Breast epithelium (tissue), 4 donors: ENCODE data around the gene FNDC11. TPM values are rescaled to one million over a fixed set of nuclear protein-coding genes. Genes with fewer than 3 reads are reported as not detected.

Experiments
- DNase-seq, 2 donors: peaks; one replicate each; pipeline ENCODE4 v3.0.0-alpha.2; 2019; ENCODE audit warnings: low spot score in 2 of 2
- H3K27ac ChIP-seq, 2 donors: fragments of 200-600 bp; sonication (generic) in 1 of 2; one replicate each; pipeline ENCODE4 v1.5.1; 2016 to 2019; ENCODE audit warnings: mild to moderate bottlenecking in 1 of 2
- H3K27me3 ChIP-seq, 2 donors: fragments of 200-600 bp; sonication (generic) in 1 of 2; one replicate each; pipeline versions ENCODE4 v1.5.1 to v1.6.0; 2017 to 2019; ENCODE audit warnings: control low read depth in 1 of 2, mild to moderate bottlenecking in 1 of 2
- H3K36me3 ChIP-seq: fragments of 200-600 bp; one replicate; pipeline ENCODE4 v1.5.1; 2019
- H3K4me1 ChIP-seq, 2 donors: fragments of 200-600 bp; sonication (generic); one replicate each; pipeline ENCODE4 v1.5.1; 2016 to 2019; ENCODE audit warnings: control low read depth in 1 of 2
- H3K4me3 ChIP-seq, 3 donors: fragments of 200-600 bp; sonication (generic); 1 replicate in 2 of 3; 2 replicates in 1 of 3; pipeline ENCODE4 v1.5.1; 2016 to 2019; ENCODE audit warnings: mild to moderate bottlenecking in 3 of 3, moderate library complexity in 2 of 3
- H3K9me3 ChIP-seq, 2 donors: fragments of 200-600 bp; sonication (generic) in 1 of 2; one replicate each; pipeline ENCODE4 v1.5.1; 2016 to 2019; ENCODE audit warnings: control low read depth in 1 of 2
- POLR2A ChIP-seq: fragments of 450-650 bp; IDR thresholded peaks from one replicate; pipeline ENCODE4 v1.6.1; 2016; ENCODE audit warnings: antibody characterized with exemption, mild to moderate bottlenecking, moderate library complexity
- POLR2AphosphoS5 ChIP-seq, 3 donors: sonication (generic); formaldehyde crosslinking; IDR thresholded peaks; one replicate each; pipeline ENCODE4 v1.6.1; 2017; ENCODE audit warnings: antibody characterized with exemption in 3 of 3
- intact Hi-C: fragments of 100-400 bp; cut with DNase I; formaldehyde crosslinking; loops from one replicate; pipeline ENCODE4 v1.15.1; 2023; ENCODE audit warnings: low total_unique reads
- total RNA-seq, 3 donors: library from RNA; depleted of rRNA; stranded (reverse); fragments of >200 nt; gene quantifications; one replicate each; pipeline ENCODE4 v1.1.0, GENCODE V29; 2016
- TF ChIP-seq, protein P1 (sequence below), 3 donors: fragments of 450-650 bp; IDR thresholded peaks; one replicate each; pipeline ENCODE4 v1.5.1; 2016 to 2017; ENCODE audit warnings: antibody characterized with exemption in 3 of 3, mild to moderate bottlenecking in 3 of 3, moderate library complexity in 3 of 3

FNDC11 gene
- total RNA-seq, 3 donors from 2014 or later: 0.29 to 0.33 (median 0.32) TPM

DNA sequence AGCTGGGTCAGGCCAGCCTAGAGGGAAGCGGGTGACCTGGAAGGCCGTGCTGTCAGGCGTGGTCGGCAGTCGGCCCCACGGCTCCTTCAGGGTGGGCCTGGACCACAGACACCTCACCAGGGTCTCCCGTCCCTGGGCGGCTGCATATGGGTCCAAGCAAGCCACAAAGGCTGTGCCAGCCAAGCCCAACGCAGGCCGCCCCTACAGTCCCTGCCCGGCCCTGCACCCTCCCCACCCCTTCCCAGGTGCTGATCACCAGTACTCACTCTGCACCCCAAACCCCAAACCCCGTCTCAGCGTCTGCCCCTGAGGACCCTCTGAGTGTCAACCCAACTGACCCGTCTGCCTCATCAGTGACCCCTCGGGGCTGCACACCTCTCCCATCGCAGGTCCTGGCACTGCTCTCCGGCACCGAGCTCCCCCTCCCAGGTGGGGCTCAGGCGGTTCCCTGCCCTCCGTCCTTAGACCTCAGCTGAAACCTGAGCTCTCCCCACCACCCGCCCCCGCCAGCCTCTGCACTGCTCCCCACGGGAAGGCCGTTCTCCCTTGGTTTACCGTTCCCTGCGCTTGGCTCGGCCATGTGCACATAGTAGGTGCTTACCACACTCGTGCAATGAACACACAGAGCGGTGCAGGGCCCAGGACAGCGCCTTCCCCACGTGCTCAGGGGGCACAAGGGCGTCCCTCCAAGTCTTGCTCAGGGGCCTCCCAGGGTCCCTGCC is 34.9 kb upstream of the FNDC11 start:
- H3K27ac ChIP-seq: no peak overlapping the region
- intact Hi-C loops: no loop called here
- TF ChIP-seq, protein P1, sequence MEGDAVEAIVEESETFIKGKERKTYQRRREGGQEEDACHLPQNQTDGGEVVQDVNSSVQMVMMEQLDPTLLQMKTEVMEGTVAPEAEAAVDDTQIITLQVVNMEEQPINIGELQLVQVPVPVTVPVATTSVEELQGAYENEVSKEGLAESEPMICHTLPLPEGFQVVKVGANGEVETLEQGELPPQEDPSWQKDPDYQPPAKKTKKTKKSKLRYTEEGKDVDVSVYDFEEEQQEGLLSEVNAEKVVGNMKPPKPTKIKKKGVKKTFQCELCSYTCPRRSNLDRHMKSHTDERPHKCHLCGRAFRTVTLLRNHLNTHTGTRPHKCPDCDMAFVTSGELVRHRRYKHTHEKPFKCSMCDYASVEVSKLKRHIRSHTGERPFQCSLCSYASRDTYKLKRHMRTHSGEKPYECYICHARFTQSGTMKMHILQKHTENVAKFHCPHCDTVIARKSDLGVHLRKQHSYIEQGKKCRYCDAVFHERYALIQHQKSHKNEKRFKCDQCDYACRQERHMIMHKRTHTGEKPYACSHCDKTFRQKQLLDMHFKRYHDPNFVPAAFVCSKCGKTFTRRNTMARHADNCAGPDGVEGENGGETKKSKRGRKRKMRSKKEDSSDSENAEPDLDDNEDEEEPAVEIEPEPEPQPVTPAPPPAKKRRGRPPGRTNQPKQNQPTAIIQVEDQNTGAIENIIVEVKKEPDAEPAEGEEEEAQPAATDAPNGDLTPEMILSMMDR (IDR thresholded peaks at IDR 0.05): no peak
- TF ChIP-seq POLR2A (no peak), POLR2AphosphoS5 (IDR thresholded peaks at IDR 0.05) (no peak)
- H3K4me3 ChIP-seq: peak overlapping the region; percentile 85 to 95 (median 90)
- no peak for DNase-seq
- peaks cover 0 to 15% of the 10 kb centered on the region in 2 donors for H3K4me1 ChIP-seq
- H3K36me3 ChIP-seq: no peaks in the 10 kb centered on the region
- no peaks in the 10 kb centered on the region for H3K27me3 ChIP-seq
- H3K9me3 ChIP-seq: peaks cover 0 to 9% of the 10 kb centered on the region in 2 donors

DNA sequence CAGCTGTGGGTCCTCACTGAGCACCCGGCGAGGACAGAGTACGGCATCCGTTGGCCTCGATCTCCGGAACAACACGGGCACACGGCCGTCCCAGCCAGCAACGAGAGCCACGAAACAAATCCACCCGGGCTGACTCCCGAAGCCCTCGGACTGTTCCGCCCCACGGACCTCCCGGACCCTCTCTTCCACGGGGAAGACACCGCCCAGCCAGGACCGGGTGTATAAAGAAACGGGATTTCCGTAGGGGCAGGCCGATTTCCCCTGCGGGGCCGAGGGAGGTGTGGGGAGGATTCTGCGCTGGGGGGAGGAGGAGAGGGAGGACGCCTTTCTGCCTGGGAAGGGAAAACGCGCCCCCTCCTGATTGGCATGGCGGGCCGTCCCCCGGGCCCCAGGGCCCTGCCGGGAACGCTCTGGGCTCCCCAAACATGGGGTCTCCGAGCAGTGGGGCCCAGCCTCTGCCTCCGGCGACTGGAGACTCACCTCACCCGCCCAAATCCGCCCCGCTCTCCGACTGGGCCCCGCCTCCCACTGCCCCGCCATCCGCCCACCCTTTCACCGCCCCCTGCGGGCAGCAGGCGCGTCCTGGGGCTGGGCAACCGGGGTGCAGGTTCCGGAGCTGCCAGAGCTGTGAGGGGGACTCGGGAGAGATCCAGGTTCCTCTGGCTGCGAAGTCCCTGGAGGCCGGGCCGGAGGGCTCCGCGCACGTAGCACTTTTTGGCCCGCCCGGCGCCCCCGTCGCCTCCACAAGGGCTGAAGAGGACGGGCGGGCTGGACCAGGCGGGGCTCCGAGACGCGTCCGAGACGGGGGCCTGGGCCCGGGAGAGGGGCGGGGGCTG is 34.1 kb upstream of the FNDC11 start:
- Histone ChIP-seq H3K27ac (peak overlapping the region; percentile 99), H3K36me3 (no peaks in the 10 kb centered on the region), H3K9me3 (peaks cover 0 to 9% of the 10 kb centered on the region in 2 donors), H3K27me3 (no peaks in the 10 kb centered on the region), H3K4me1 (peaks cover 0 to 15% of the 10 kb centered on the region in 2 donors), H3K4me3 (peak overlapping the region; percentile 85 to 95 (median 90))
- DNase-seq: peak in 1 of 2 donors; percentile 50
- no peak for TF ChIP-seq POLR2A
- no peak for TF ChIP-seq POLR2AphosphoS5 (IDR thresholded peaks at IDR 0.05)
- TF ChIP-seq, protein P1 (IDR thresholded peaks at IDR 0.05): no peak
- intact Hi-C loops: no loop called here

DNA sequence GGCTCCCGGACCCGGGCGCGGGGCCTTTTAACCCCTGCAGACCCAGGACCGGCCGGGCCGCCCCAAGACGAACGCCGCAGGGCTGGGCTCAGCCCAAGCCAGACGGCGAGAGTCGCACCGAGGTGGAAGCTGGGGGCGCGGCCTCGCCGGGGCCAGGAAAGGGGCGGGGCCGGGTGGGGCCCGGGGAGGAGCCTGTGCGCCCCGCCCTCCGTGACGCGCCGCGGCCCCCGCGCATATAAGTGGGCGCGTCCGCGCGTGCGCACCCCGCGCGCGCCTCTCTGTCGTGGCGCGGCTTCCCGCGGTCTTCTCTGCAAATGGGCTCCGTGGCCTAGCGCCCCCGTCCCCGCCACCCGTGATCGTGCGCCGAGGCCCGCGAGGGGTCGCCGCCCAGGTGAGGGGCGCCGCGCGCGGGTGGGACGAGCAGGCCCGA is 33.4 kb upstream of the FNDC11 start, which contains the start of gene PPDPF:
PPDPF (plus strand) TSS at position 262 of the 430 bp plus-strand sequence. CDS start 544 bp downstream, outside the sequence.
- DNase-seq: peak; percentile 78 to 85
- intact Hi-C loops: no loop called here
- peaks cover 0 to 9% of the 10 kb centered on the region in 2 donors for H3K9me3 ChIP-seq
- TF ChIP-seq POLR2A: peak; percentile 41
- peak; percentile 95 to 98 (median 95) for TF ChIP-seq POLR2AphosphoS5 (IDR thresholded peaks at IDR 0.05)
- TF ChIP-seq, protein P1 (IDR thresholded peaks at IDR 0.05): no peak
- H3K27me3 ChIP-seq: no peaks in the 10 kb centered on the region
- H3K4me1 ChIP-seq: peaks cover 0 to 15% of the 10 kb centered on the region in 2 donors
- peak within 1 kb of the TSS; percentile 85 to 95 (median 90) for H3K4me3 ChIP-seq
- H3K27ac ChIP-seq: peak within 1 kb of the TSS; percentile 99
- no peaks in the 10 kb centered on the region for H3K36me3 ChIP-seq

DNA sequence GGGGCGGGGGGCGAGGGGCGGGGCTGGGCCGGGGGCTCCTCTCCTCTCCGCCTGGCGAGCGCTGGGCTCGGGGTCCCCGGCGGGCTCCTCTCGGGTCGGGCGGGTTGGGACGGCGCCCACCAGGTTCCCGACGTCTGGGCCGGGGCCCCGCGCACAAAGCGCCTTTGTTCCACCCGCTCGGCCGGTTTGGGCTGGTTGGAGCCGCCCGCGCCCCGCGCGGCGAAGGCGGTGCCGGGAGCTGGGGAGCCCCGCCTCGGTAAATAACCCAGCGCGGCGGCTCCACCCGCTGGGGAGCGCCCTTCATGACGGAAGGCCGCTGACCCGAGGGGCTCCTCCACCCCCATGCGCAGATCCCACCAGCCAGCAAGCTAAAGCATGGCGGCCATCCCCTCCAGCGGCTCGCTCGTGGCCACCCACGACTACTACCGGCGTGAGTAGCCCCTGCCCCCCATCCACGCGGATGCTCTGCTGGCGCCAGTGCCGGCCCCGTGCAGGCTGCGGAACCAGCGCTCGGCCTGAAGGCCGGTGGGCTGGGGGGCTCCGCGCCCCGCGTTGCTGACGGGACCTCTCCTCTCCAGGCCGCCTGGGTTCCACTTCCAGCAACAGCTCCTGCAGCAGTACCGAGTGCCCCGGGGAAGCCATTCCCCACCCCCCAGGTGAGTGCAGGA is 32.9 kb upstream of the FNDC11 start:
- peak overlapping the region; percentile 99 for H3K27ac ChIP-seq
- DNase-seq: peak; percentile 81 to 85

More for the DNA sequence above, 32.9 kb upstream of the FNDC11 start:
- H3K4me1 ChIP-seq: peaks cover 0 to 15% of the 10 kb centered on the region in 2 donors
- H3K36me3 ChIP-seq: no peaks in the 10 kb centered on the region
- intact Hi-C loops: no loop called here
- peaks cover 0 to 9% of the 10 kb centered on the region in 2 donors for H3K9me3 ChIP-seq
- H3K4me3 ChIP-seq: peak overlapping the region; percentile 85 to 95 (median 90)
- no peaks in the 10 kb centered on the region for H3K27me3 ChIP-seq
- TF ChIP-seq, protein P1 (IDR thresholded peaks at IDR 0.05): no peak
- TF ChIP-seq POLR2AphosphoS5 (IDR thresholded peaks at IDR 0.05) (no peak), POLR2A (no peak)
